H1 (cell line): ENCODE data around the gene POU5F1. TPM values are rescaled to one million over a fixed set of nuclear protein-coding genes. Genes with fewer than 3 reads are reported as not detected.

ENCODE experiments used
- ATF2 ChIP-seq: IDR thresholded peaks from 2 replicates; pipeline ENCODE4 v1.6.1; 2012; ENCODE audit warnings: low read length, inconsistent platforms
- CHD7 ChIP-seq: fragments of 300-600 bp; sonication (generic); IDR thresholded peaks from 2 replicates; pipeline ENCODE4 v1.7.1; 2012; ENCODE audit warnings: low read length, moderate library complexity, mild to moderate bottlenecking, inconsistent platforms; ENCODE audit not compliant: insufficient replicate concordance
- GTF2F1 ChIP-seq: IDR thresholded peaks from 2 replicates; pipeline ENCODE4 v1.6.1; 2012; ENCODE audit warnings: low read depth, low read length, improper control_type of control experiment, borderline replicate concordance
- HDAC6 ChIP-seq: IDR thresholded peaks from one replicate; pipeline ENCODE4 v1.7.1; 2012; ENCODE audit warnings: low read depth, mild to moderate bottlenecking, inconsistent platforms, low read length, moderate library complexity
- KDM5A ChIP-seq: fragments of 200-600 bp; IDR thresholded peaks from 2 replicates; pipeline ENCODE4 v1.7.1; 2012; ENCODE audit warnings: mild to moderate bottlenecking, low read length, inconsistent platforms, mixed read lengths
- MAX ChIP-seq: IDR thresholded peaks from 2 replicates; pipeline ENCODE4 v1.6.1; 2012; ENCODE audit warnings: inconsistent platforms
- NRF1 ChIP-seq: IDR thresholded peaks from 2 replicates; pipeline ENCODE4 v1.6.1; 2011; ENCODE audit warnings: mild to moderate bottlenecking, low read depth, low read length, improper control_type of control experiment
- RFX5 ChIP-seq: IDR thresholded peaks from 2 replicates; pipeline ENCODE4 v1.6.1; 2011; ENCODE audit warnings: low read depth, low read length, improper control_type of control experiment, borderline replicate concordance
- SIRT6 ChIP-seq: IDR thresholded peaks from one replicate; pipeline ENCODE4 v1.7.1; 2012; ENCODE audit warnings: low read length, inconsistent platforms
- SIX5 ChIP-seq: IDR thresholded peaks from 2 replicates; pipeline ENCODE4 v1.6.1; 2011; ENCODE audit warnings: mild to moderate bottlenecking, low read depth, low read length
- polyA plus RNA-seq, 7 experiments: library from polyadenylated mRNA; depleted of rRNA in 3 of 7; stranded (reverse) in 5 of 7; unstranded in 2 of 7; fragments of >200 nt in 5 of 7; fragments of 200-250 nt in 2 of 7; gene quantifications; 1 replicate in 5 of 7; 2 replicates in 1 of 7; 4 replicates in 1 of 7; pipeline versions ENCODE4 v1.2.1 to v1.2.3, GENCODE V29; 2011 to 2013; ENCODE audit warnings: missing spikeins in 2 of 7, mixed read lengths in 2 of 7
- total RNA-seq: library from RNA; stranded (reverse); fragmentation: NEBNext Ultra II Directional; extraction: Animal tissue kit (Norgen Biotek cat#: 25700); gene quantifications from 2 replicates; pipeline ENCODE4 v1.2.1, GENCODE V29; 2021

POU5F1 gene
- total and polyA plus RNA-seq, 2 of the 8 experiments (the other 6 are each of a cell fraction or from before 2014, with no cell fraction given) = 2,437 to 2,526 TPM

- TF ChIP-seq CHD7 = no peak
- no peak for TF ChIP-seq RFX5
- TF ChIP-seq MAX = no peak
- TF ChIP-seq ATF2 = no peak
- TF ChIP-seq HDAC6 = no peak
- no peak for TF ChIP-seq SIX5
- TF ChIP-seq NRF1 = no peak
- TF ChIP-seq KDM5A = no peak
- TF ChIP-seq SIRT6 = no peak
- TF ChIP-seq GTF2F1 = no peak
Observed at GRCh38 chr6:31152781-31153180, 17.7 kb downstream of the POU5F1 start (continued).
